Esophagus squamous epithelium (tissue), 5 donors: ENCODE data around the gene PIGU. TPM values are rescaled to one million over a fixed set of nuclear protein-coding genes. Genes with fewer than 3 reads are reported as not detected.

Experiments
- DNase-seq: peaks from one replicate; lab custom pipeline; 2025; lab: John Stamatoyannopoulos, UW
- H3K27ac ChIP-seq, 4 donors: fragments of 200-600 bp; sonication (generic); one replicate each; pipeline ENCODE4 v1.5.1; 2016 to 2019; ENCODE audit warnings: mild to moderate bottlenecking in 1 of 4
- H3K27me3 ChIP-seq, 4 donors: fragments of 200-600 bp; sonication (generic); 1 replicate in 3 of 4; 2 replicates in 1 of 4; pipeline versions ENCODE4 v1.5.1 to v1.6.0; 2017 to 2021; ENCODE audit warnings: antibody characterized with exemption in 1 of 4
- H3K36me3 ChIP-seq, 3 donors: fragments of 200-600 bp; sonication (generic); one replicate each; pipeline ENCODE4 v1.5.1; 2016 to 2019
- H3K4me1 ChIP-seq, 3 donors: fragments of 200-600 bp; sonication (generic); one replicate each; pipeline ENCODE4 v1.5.1; 2017 to 2019
- H3K4me3 ChIP-seq, 4 donors: fragments of 200-600 bp; sonication (generic); 1 replicate in 3 of 4; 2 replicates in 1 of 4; pipeline ENCODE4 v1.5.1; 2016 to 2019; ENCODE audit warnings: mild to moderate bottlenecking in 2 of 4, moderate library complexity in 1 of 4
- H3K9me3 ChIP-seq, 3 donors: fragments of 200-600 bp; sonication (generic); one replicate each; pipeline ENCODE4 v1.5.1; 2016 to 2019
- CTCF ChIP-seq, 6 experiments: fragments of 450-650 bp in 4 of 6; fragments of 200-600 bp in 2 of 6; sonication (generic) in 2 of 6; IDR thresholded peaks; one replicate each; pipeline ENCODE4 v1.5.1; 2016 to 2019; ENCODE audit warnings: antibody characterized with exemption in 6 of 6, mild to moderate bottlenecking in 4 of 6, moderate library complexity in 4 of 6
- POLR2A ChIP-seq, 4 donors: fragments of 450-650 bp; IDR thresholded peaks; one replicate each; pipeline ENCODE4 v1.6.1; 2017; ENCODE audit warnings: antibody characterized with exemption in 4 of 4, mild to moderate bottlenecking in 4 of 4, moderate library complexity in 3 of 4
- WGBS, 2 donors: methylation state at CpG; one replicate each; pipeline ENCODE4 v1.1.5; 2018; 5-methylcytosine and 5-hydroxymethylcytosine counted together
- intact Hi-C: fragments of 100-400 bp; cut with DNase I; formaldehyde crosslinking; loops from one replicate; pipeline ENCODE4 v1.15.0; 2022
- total RNA-seq, 4 donors: library from RNA; depleted of rRNA; stranded (reverse); fragments of >200 nt; gene quantifications; one replicate each; pipeline ENCODE4 v1.1.0, GENCODE V29; 2016
- donor health status: DM: yes; HTN: yes; CAD: no.

The PIGU gene
- total RNA-seq, 4 donors from 2014 or later = 14.8 to 27.1 (median 17.6) TPM

GRCh38 chr20:34531608-34532265 lies 145.2 kb downstream of the PIGU start:
- DNase-seq = no peak
- Histone ChIP-seq H3K27me3 (no peaks in the 10 kb centered on the region), H3K9me3 (no peaks in the 10 kb centered on the region), H3K4me3 (no peak overlapping the region), H3K27ac (no peak overlapping the region), H3K4me1 (peaks cover 1 to 34% (median 13%) of the 10 kb centered on the region in 3 donors), H3K36me3 (peaks cover 51 to 99% (median 57%) of the 10 kb centered on the region in 3 donors)
- whole genome bisulfite sequencing, 2 donors = 85 to 91% methylated on average over 6 to 8 of the region's 8 CpGs
- intact Hi-C loops = no loop called here
- no peak for TF ChIP-seq CTCF (IDR thresholded peaks at IDR 0.05)
- TF ChIP-seq POLR2A (IDR thresholded peaks at IDR 0.05) = no peak

- Histone ChIP-seq H3K27me3 (no peaks in the 10 kb centered on the region), H3K4me3 (no peak overlapping the region), H3K36me3 (peaks cover 40 to 87% (median 51%) of the 10 kb centered on the region in 3 donors), H3K9me3 (no peaks in the 10 kb centered on the region), H3K4me1 (peaks cover 10 to 48% (median 23%) of the 10 kb centered on the region in 3 donors), H3K27ac (peak overlapping the region in 1 of 4 donors; percentile 11)
- no peak for DNase-seq
- TF ChIP-seq CTCF (IDR thresholded peaks at IDR 0.05) = no peak
- no peak for TF ChIP-seq POLR2A (IDR thresholded peaks at IDR 0.05)
- WGBS, 2 donors = 74 to 86% methylated on average over 5 of the region's 5 CpGs
- intact Hi-C loops = no loop called here
Measured at GRCh38 chr20:34530342-34530741, 146.6 kb downstream of the PIGU start.

- Histone ChIP-seq H3K27ac (peak overlapping the region in 2 of 4 donors; percentile 0 to 11), H3K27me3 (no peaks in the 10 kb centered on the region), H3K36me3 (peaks cover 34 to 86% (median 45%) of the 10 kb centered on the region in 3 donors), H3K9me3 (no peaks in the 10 kb centered on the region), H3K4me1 (peaks cover 11 to 54% (median 29%) of the 10 kb centered on the region in 3 donors), H3K4me3 (no peak overlapping the region)
- TF ChIP-seq CTCF (IDR thresholded peaks at IDR 0.05) = no peak
- no peak for TF ChIP-seq POLR2A (IDR thresholded peaks at IDR 0.05)
- WGBS, 2 donors = 77 to 79% methylated on average over 2 to 3 of the region's 3 CpGs
- no peak for DNase-seq
- intact Hi-C loops = no loop called here
Measured at GRCh38 chr20:34529742-34530141, 147.2 kb downstream of the PIGU start.

GRCh38 chr20:34528921-34529297 lies 148.0 kb downstream of the PIGU start:
- WGBS, 2 donors = 60 to 73% methylated on average over 3 to 5 of the region's 5 CpGs
- peaks cover 26 to 81% (median 40%) of the 10 kb centered on the region in 3 donors for H3K36me3 ChIP-seq
- H3K27me3 ChIP-seq = no peaks in the 10 kb centered on the region

More at GRCh38 chr20:34528921-34529297, 148.0 kb downstream of the PIGU start:
- peaks cover 11 to 62% (median 33%) of the 10 kb centered on the region in 3 donors for H3K4me1 ChIP-seq
- no peak for DNase-seq
- peak overlapping the region in 2 of 4 donors; percentile 1 to 25 for H3K27ac ChIP-seq
- no peak overlapping the region for H3K4me3 ChIP-seq
- intact Hi-C loops = no loop called here
- TF ChIP-seq CTCF (IDR thresholded peaks at IDR 0.05) (peak in 1 of 6 experiments; percentile 8), POLR2A (IDR thresholded peaks at IDR 0.05) (no peak)
- H3K9me3 ChIP-seq = no peaks in the 10 kb centered on the region
